HEK293 (cell line): ENCODE measurements around the gene LRFN2.

ENCODE experiments used
- CTCF ChIA-PET: fragments of 350-600 bp; formaldehyde crosslinking; extraction: SDS; loops from one replicate; lab custom pipeline; 2021; ENCODE audit warnings: antibody characterized with exemption; lab: Yijun Ruan, JAX
- POLR2A ChIA-PET: fragments of 300-600 bp; formaldehyde crosslinking; extraction: SDS; loops from one replicate; lab custom pipeline; 2020; ENCODE audit warnings: antibody characterized with exemption, inconsistent platforms; lab: Yijun Ruan, JAX
- H3K27ac ChIP-seq: fragments of 200-500 bp; sonication (Bioruptor generic); 2 replicates; pipeline ENCODE4 v1.5.1; 2014; ENCODE audit warnings: low read depth, low read length, control low read depth, inconsistent platforms; ENCODE audit errors: extremely low read depth
- H3K36me3 ChIP-seq, 2 experiments: fragments of 200-500 bp in 1 of 2; sonication (Bioruptor generic) in 1 of 2; 1 replicate in 1 of 2; 2 replicates in 1 of 2; pipeline ENCODE4 v1.5.1; 2014 to 2017; ENCODE audit warnings: inconsistent platforms in 2 of 2, low read length in 2 of 2; ENCODE audit not compliant: control insufficient read depth in 2 of 2, insufficient read depth in 1 of 2
- H3K4me1 ChIP-seq: fragments of 200-500 bp; sonication (Bioruptor generic); 2 replicates; pipeline ENCODE4 v1.5.1; 2014; ENCODE audit warnings: mild to moderate bottlenecking, low read length, inconsistent platforms; ENCODE audit not compliant: control insufficient read depth, insufficient read depth
- H3K4me3 ChIP-seq: 2 replicates; pipeline ENCODE4 v1.5.1; 2011; ENCODE audit warnings: low read depth, mild to moderate bottlenecking, control low read depth, low read length, moderate library complexity
- H3K9me3 ChIP-seq: fragments of 200-500 bp; sonication (Bioruptor generic); 2 replicates; pipeline ENCODE4 v1.5.1; 2014; ENCODE audit warnings: low read depth, low read length, inconsistent platforms; ENCODE audit not compliant: control insufficient read depth, insufficient read depth
- HOXA7 ChIP-seq: sonication (generic); formaldehyde crosslinking; IDR thresholded peaks from 2 replicates; pipeline ENCODE4 v1.8.1; 2022; ENCODE audit warnings: missing genetic modification reagents, borderline replicate concordance
- KLF1 ChIP-seq: fragments of 450-650 bp; formaldehyde crosslinking; IDR thresholded peaks from 2 replicates; pipeline ENCODE4 v1.5.1; 2016; ENCODE audit warnings: missing biosample characterization, missing genetic modification characterization
- MYNN ChIP-seq: fragments of 450-650 bp; formaldehyde crosslinking; IDR thresholded peaks from 2 replicates; pipeline ENCODE4 v1.5.1; 2016; ENCODE audit warnings: missing biosample characterization, missing genetic modification characterization, borderline replicate concordance
- PRDM1 ChIP-seq: fragments of 450-650 bp; formaldehyde crosslinking; IDR thresholded peaks from 2 replicates; pipeline ENCODE4; 2016; ENCODE audit warnings: missing biosample characterization, missing genetic modification characterization
- SALL2 ChIP-seq: fragments of 450-650 bp; formaldehyde crosslinking; IDR thresholded peaks from 2 replicates; pipeline ENCODE4 v1.5.0; 2017; ENCODE audit warnings: missing biosample characterization, mild to moderate bottlenecking, missing genetic modification characterization, borderline replicate concordance
- SETDB1 ChIP-seq: IDR thresholded peaks from one replicate; pipeline ENCODE4 v1.6.1; 2017; ENCODE audit warnings: mild to moderate bottlenecking, low read length, moderate library complexity, mixed read lengths; ENCODE audit not compliant: insufficient read length
- YY2 ChIP-seq: fragments of 450-650 bp; formaldehyde crosslinking; IDR thresholded peaks from 2 replicates; pipeline ENCODE4 v1.5.1; 2016; ENCODE audit warnings: missing biosample characterization, missing genetic modification characterization
- ZBTB48 ChIP-seq: fragments of 450-650 bp; formaldehyde crosslinking; IDR thresholded peaks from 2 replicates; pipeline ENCODE4 v1.5.1; 2016; ENCODE audit warnings: missing biosample characterization, missing genetic modification characterization
- ZEB2 ChIP-seq: fragments of 450-650 bp; formaldehyde crosslinking; IDR thresholded peaks from 2 replicates; pipeline ENCODE4 v1.5.1; 2016; ENCODE audit warnings: missing biosample characterization, missing genetic modification characterization
- ZFP3 ChIP-seq: fragments of 450-650 bp; formaldehyde crosslinking; IDR thresholded peaks from 2 replicates; pipeline ENCODE4 v1.5.1; 2016; ENCODE audit warnings: low read depth, missing biosample characterization, missing genetic modification characterization
- ZNF16 ChIP-seq: fragments of 450-650 bp; formaldehyde crosslinking; IDR thresholded peaks from 2 replicates; pipeline ENCODE4 v1.5.1; 2016; ENCODE audit warnings: low read depth, missing biosample characterization, missing genetic modification characterization
- ZNF292 ChIP-seq: fragments of 450-650 bp; formaldehyde crosslinking; IDR thresholded peaks from 2 replicates; pipeline ENCODE4 v1.5.1; 2016; ENCODE audit warnings: low read depth, missing biosample characterization, missing genetic modification characterization, borderline replicate concordance
- ZNF311 ChIP-seq: fragments of 450-650 bp; formaldehyde crosslinking; IDR thresholded peaks from 2 replicates; pipeline ENCODE4 v1.5.1; 2017; ENCODE audit warnings: missing biosample characterization, missing genetic modification characterization, borderline replicate concordance
- ZNF37A ChIP-seq: fragments of 450-650 bp; IDR thresholded peaks from 2 replicates; pipeline ENCODE4 v1.5.1; 2018; ENCODE audit warnings: missing biosample characterization, missing genetic modification characterization
- ZNF510 ChIP-seq: fragments of 450-650 bp; formaldehyde crosslinking; IDR thresholded peaks from 2 replicates; pipeline ENCODE4 v1.5.1; 2018; ENCODE audit warnings: mild to moderate bottlenecking, missing genetic modification characterization, missing biosample characterization; ENCODE audit not compliant: insufficient replicate concordance
- ZNF530 ChIP-seq: fragments of 450-650 bp; formaldehyde crosslinking; IDR thresholded peaks from 2 replicates; pipeline ENCODE4 v1.5.1; 2016; ENCODE audit warnings: low read depth, missing biosample characterization, missing genetic modification characterization
- ZNF560 ChIP-seq: fragments of 450-650 bp; formaldehyde crosslinking; IDR thresholded peaks from 2 replicates; pipeline ENCODE4 v1.5.1; 2017; ENCODE audit warnings: missing biosample characterization, missing genetic modification characterization, borderline replicate concordance
- ZNF571 ChIP-seq: fragments of 450-650 bp; formaldehyde crosslinking; IDR thresholded peaks from 2 replicates; pipeline ENCODE4 v1.5.0; 2017; ENCODE audit warnings: missing biosample characterization, missing genetic modification characterization
- ZNF660 ChIP-seq: fragments of 450-650 bp; IDR thresholded peaks from 2 replicates; pipeline ENCODE4 v1.5.1; 2018; ENCODE audit warnings: missing biosample characterization, mild to moderate bottlenecking, missing genetic modification characterization
- ZNF785 ChIP-seq: fragments of 450-650 bp; formaldehyde crosslinking; IDR thresholded peaks from 2 replicates; pipeline ENCODE4 v1.5.1; 2016; ENCODE audit warnings: missing biosample characterization, missing genetic modification characterization
- ZNF843 ChIP-seq: fragments of 450-650 bp; formaldehyde crosslinking; IDR thresholded peaks from 2 replicates; pipeline ENCODE4 v1.5.1; 2016; ENCODE audit warnings: missing biosample characterization, missing genetic modification characterization
- ZSCAN30 ChIP-seq: fragments of 450-650 bp; IDR thresholded peaks from 2 replicates; pipeline ENCODE4 v1.5.1; 2018; ENCODE audit warnings: missing biosample characterization, mild to moderate bottlenecking, missing genetic modification characterization, moderate library complexity
- TF ChIP-seq, protein P1 (sequence below): fragments of 450-650 bp; IDR thresholded peaks from 2 replicates; pipeline ENCODE4 v1.5.1; 2018; ENCODE audit warnings: missing biosample characterization, missing genetic modification characterization
- TF ChIP-seq, protein P2 (sequence below): fragments of 450-650 bp; formaldehyde crosslinking; IDR thresholded peaks from 2 replicates; pipeline ENCODE4 v1.5.1; 2016; ENCODE audit warnings: missing biosample characterization, missing genetic modification characterization, borderline replicate concordance
- TF ChIP-seq, protein P3 (sequence below): fragments of 450-650 bp; formaldehyde crosslinking; IDR thresholded peaks from 2 replicates; pipeline ENCODE4 v1.5.1; 2017; ENCODE audit warnings: missing biosample characterization, missing genetic modification characterization

Gene LRFN2

DNA sequence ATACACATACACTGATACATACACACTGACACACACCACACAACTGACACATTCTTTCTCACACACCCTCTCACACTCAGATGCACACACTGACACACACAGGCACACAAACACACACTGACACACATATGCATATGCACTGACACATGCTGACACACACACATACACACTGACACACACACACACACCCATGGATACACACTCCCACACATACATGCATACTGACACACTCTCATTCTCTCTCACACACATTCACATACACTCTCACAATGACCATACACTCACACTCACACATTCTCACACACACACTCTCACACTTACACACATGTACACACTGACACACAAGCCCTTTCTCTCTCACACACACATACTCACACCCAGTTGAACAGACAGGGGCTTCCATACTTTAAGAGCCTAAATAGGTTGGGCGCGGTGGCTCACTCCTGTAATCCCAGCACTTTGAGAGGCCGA is 236.4 kb downstream of the LRFN2 start (continued):
- TF ChIP-seq, protein P1, sequence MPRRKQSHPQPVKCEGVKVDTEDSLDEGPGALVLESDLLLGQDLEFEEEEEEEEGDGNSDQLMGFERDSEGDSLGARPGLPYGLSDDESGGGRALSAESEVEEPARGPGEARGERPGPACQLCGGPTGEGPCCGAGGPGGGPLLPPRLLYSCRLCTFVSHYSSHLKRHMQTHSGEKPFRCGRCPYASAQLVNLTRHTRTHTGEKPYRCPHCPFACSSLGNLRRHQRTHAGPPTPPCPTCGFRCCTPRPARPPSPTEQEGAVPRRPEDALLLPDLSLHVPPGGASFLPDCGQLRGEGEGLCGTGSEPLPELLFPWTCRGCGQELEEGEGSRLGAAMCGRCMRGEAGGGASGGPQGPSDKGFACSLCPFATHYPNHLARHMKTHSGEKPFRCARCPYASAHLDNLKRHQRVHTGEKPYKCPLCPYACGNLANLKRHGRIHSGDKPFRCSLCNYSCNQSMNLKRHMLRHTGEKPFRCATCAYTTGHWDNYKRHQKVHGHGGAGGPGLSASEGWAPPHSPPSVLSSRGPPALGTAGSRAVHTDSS (tag by site-specific recombination), result no peak
- no peak for TF ChIP-seq ZNF510 (tag by site-specific recombination)
- no peak for TF ChIP-seq ZBTB48 (tag by site-specific recombination)
- no peak for TF ChIP-seq ZSCAN30 (tag by site-specific recombination)
- TF ChIP-seq ZNF37A (tag by site-specific recombination), result no peak
- no peak for TF ChIP-seq ZNF660 (tag by site-specific recombination)
- TF ChIP-seq ZNF16 (tag by site-specific recombination), result no peak
- TF ChIP-seq SALL2 (tag by site-specific recombination), result 0 out of 2 replicates have a peak, but pooled peaks have one; percentile 13
- TF ChIP-seq, protein P2, sequence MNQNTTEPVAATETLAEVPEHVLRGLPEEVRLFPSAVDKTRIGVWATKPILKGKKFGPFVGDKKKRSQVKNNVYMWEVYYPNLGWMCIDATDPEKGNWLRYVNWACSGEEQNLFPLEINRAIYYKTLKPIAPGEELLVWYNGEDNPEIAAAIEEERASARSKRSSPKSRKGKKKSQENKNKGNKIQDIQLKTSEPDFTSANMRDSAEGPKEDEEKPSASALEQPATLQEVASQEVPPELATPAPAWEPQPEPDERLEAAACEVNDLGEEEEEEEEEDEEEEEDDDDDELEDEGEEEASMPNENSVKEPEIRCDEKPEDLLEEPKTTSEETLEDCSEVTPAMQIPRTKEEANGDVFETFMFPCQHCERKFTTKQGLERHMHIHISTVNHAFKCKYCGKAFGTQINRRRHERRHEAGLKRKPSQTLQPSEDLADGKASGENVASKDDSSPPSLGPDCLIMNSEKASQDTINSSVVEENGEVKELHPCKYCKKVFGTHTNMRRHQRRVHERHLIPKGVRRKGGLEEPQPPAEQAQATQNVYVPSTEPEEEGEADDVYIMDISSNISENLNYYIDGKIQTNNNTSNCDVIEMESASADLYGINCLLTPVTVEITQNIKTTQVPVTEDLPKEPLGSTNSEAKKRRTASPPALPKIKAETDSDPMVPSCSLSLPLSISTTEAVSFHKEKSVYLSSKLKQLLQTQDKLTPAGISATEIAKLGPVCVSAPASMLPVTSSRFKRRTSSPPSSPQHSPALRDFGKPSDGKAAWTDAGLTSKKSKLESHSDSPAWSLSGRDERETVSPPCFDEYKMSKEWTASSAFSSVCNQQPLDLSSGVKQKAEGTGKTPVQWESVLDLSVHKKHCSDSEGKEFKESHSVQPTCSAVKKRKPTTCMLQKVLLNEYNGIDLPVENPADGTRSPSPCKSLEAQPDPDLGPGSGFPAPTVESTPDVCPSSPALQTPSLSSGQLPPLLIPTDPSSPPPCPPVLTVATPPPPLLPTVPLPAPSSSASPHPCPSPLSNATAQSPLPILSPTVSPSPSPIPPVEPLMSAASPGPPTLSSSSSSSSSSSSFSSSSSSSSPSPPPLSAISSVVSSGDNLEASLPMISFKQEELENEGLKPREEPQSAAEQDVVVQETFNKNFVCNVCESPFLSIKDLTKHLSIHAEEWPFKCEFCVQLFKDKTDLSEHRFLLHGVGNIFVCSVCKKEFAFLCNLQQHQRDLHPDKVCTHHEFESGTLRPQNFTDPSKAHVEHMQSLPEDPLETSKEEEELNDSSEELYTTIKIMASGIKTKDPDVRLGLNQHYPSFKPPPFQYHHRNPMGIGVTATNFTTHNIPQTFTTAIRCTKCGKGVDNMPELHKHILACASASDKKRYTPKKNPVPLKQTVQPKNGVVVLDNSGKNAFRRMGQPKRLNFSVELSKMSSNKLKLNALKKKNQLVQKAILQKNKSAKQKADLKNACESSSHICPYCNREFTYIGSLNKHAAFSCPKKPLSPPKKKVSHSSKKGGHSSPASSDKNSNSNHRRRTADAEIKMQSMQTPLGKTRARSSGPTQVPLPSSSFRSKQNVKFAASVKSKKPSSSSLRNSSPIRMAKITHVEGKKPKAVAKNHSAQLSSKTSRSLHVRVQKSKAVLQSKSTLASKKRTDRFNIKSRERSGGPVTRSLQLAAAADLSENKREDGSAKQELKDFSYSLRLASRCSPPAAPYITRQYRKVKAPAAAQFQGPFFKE (tag by site-specific recombination), result no peak
- TF ChIP-seq KLF1 (tag by site-specific recombination), result no peak
- TF ChIP-seq ZNF292 (tag by site-specific recombination), result no peak
- no peak for TF ChIP-seq ZEB2 (tag by site-specific recombination)
- TF ChIP-seq MYNN, result no peak
- no peak for TF ChIP-seq SETDB1
- TF ChIP-seq ZNF785 (tag by site-specific recombination), result 0 out of 2 replicates have a peak, but pooled peaks have one; percentile 36

DNA sequence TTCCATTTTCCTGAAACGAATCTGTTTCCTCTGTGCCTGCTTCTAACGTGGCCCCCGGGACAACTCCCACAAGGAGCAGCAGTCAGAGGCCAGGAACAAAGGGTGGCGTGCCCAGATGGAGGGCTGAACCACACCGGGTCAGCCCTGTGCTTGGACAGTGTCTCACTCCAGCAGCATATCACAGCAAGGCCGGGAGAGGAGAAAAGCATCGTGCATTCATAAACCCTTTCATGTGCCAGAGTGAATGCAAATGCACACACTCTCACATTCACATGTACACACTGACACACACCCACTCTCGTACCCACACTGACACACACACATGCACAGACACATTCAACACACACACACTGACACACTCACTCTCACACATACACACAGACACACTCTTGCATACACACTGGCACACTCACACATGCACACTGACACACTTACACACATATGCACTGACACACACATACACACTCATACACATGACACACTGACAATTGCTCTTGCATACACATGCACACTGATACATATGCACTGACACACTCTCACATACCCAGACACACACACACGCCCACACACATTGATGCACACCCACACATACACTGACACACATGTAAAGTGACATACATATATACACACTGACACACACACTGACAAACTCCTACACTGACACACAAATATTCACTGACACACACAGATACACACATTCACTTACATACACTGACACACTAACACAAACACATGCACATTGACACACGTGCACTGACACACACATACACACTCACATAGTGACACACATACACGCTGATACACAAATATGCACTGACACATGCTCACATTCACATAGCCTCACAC is 237.0 kb downstream of the LRFN2 start:
- no peaks in the 10 kb centered on the region for H3K36me3 ChIP-seq
- no peak overlapping the region for H3K4me3 ChIP-seq
- CTCF ChIA-PET, result no interaction called here
- H3K4me1 ChIP-seq, result no peaks in the 10 kb centered on the region
- H3K9me3 ChIP-seq, result no peaks in the 10 kb centered on the region
- H3K27ac ChIP-seq, result no peak overlapping the region
- POLR2A ChIA-PET, result no interaction called here
- TF ChIP-seq YY2 (tag by site-specific recombination) (0 out of 2 replicates have a peak, but pooled peaks have one; percentile 23), SALL2 (tag by site-specific recombination) (0 out of 2 replicates have a peak, but pooled peaks have one; percentile 71), ZNF311 (no peak), ZNF530 (tag by site-specific recombination) (no peak), ZFP3 (tag by site-specific recombination) (no peak), PRDM1 (no peak), MYNN (no peak), ZNF560 (no peak), ZBTB48 (tag by site-specific recombination) (no peak), ZNF571 (tag by site-specific recombination) (0 out of 2 replicates have a peak, but pooled peaks have one; percentile 39), ZNF660 (tag by site-specific recombination) (no peak), HOXA7 (CRISPR knock-in tag) (no peak), ZNF843 (tag by site-specific recombination) (no peak)
- TF ChIP-seq, protein P3, sequence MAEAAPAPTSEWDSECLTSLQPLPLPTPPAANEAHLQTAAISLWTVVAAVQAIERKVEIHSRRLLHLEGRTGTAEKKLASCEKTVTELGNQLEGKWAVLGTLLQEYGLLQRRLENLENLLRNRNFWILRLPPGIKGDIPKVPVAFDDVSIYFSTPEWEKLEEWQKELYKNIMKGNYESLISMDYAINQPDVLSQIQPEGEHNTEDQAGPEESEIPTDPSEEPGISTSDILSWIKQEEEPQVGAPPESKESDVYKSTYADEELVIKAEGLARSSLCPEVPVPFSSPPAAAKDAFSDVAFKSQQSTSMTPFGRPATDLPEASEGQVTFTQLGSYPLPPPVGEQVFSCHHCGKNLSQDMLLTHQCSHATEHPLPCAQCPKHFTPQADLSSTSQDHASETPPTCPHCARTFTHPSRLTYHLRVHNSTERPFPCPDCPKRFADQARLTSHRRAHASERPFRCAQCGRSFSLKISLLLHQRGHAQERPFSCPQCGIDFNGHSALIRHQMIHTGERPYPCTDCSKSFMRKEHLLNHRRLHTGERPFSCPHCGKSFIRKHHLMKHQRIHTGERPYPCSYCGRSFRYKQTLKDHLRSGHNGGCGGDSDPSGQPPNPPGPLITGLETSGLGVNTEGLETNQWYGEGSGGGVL (tag by site-specific recombination), result no peak
